GM12874 (cell line): Measurements from ENCODE around the gene HEBP1.

Source experiments
- TF ChIP-seq, protein P1 (sequence below): IDR thresholded peaks from 2 replicates; pipeline ENCODE4 v1.5.1; 2011; ENCODE audit warnings: low read depth, mild to moderate bottlenecking, control low read depth, low read length, moderate library complexity; ENCODE audit not compliant: insufficient read depth

The HEBP1 gene

DNA sequence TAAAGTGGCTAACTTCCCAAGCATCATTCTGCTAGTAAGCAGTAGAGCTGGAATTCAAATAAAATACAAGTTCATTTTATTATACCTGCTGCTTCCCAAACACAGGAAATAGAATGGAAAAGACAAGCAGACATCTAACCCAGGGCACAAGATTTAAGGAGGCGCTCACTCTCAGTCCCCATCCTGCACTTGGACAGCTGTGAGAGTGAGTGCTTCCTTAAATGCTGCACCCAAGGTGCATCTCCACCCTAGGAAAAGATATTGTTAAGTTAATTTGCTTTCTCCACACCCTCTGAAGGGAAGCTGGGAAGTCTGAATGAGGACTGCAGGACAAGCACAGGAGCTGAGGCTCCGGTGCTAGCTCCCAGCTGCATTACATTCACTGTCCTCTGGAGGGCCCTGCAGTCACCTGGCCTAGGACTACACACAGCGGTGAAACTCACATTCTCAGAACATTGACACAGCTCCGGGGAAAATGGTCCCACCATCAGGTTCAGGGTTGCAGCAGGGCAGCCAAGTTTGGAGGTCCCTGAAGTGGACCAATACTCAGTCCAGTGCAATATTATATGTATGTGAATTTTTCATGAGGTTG is 14.2 kb downstream of the HEBP1 start:
- TF ChIP-seq, protein P1, sequence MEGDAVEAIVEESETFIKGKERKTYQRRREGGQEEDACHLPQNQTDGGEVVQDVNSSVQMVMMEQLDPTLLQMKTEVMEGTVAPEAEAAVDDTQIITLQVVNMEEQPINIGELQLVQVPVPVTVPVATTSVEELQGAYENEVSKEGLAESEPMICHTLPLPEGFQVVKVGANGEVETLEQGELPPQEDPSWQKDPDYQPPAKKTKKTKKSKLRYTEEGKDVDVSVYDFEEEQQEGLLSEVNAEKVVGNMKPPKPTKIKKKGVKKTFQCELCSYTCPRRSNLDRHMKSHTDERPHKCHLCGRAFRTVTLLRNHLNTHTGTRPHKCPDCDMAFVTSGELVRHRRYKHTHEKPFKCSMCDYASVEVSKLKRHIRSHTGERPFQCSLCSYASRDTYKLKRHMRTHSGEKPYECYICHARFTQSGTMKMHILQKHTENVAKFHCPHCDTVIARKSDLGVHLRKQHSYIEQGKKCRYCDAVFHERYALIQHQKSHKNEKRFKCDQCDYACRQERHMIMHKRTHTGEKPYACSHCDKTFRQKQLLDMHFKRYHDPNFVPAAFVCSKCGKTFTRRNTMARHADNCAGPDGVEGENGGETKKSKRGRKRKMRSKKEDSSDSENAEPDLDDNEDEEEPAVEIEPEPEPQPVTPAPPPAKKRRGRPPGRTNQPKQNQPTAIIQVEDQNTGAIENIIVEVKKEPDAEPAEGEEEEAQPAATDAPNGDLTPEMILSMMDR, result peak; percentile 46

DNA sequence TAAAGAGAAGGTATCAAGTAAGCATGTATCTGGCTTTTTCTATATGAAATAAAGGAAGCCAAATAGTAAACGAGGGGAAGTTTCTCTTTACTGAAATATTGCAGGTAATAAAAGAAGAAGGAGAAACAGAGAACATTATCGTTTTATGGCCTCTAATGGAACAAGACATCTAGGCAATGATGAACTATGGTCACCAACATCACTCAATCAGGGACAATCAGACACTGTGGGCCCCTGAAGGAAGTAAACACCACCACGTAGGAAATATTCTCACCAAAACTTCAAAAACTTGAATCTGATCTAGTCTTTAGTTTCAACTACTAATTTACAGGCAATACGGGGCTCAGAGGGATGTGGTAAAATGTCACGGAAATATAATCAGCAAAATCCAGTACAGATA is 15.9 kb downstream of the HEBP1 start:
- TF ChIP-seq, protein P1, result no peak

DNA sequence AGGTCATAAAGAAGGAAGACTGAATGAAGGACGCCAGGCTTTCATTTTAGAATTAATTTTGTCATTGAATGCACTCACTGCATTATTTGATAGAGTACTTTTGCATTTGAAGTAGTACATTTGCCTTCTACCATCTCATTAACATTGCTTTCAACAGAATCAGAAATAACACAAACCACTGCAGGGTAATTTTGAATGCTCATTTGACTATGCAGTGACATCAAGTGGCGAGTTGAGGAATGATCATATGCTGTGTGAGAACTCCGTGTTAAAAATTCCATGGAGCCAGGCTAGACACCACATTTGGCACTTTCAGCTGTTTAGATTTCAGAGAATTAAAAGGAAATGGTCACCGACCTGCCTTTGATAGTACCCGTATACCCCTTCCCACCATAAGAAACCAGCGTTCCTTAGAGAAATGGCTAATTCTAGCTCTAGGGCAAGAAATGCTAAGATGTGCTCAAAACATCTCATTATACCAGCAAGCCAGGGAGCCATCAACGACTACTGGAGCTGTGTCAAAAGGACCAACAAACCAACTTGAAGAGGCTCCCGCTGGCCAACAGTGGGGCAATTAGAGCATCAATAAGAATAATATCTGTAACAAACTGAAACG is 16.5 kb downstream of the HEBP1 start:
- TF ChIP-seq, protein P1, result peak; percentile 35; the same call in 1 of the 2 replicates

DNA sequence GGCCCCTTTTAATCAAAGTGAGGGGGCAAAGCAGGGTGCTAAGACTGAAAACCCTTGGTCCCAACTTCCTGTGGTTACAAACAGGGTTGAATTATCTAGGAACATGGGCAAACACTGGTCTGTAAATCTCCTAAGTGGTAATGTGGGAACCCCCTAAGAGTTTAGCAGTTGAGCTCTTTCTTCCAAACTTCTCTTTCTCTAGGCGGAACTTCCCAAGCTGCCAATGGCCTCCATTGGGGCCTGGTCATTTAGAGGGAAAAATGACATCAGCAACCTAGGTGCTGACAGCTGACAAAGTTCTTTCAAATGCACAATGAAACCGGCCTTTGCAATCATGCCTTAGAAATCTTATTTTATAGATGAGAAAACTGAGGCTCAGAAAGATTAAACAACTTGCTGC is 17.7 kb downstream of the HEBP1 start:
- TF ChIP-seq, protein P1, result no peak

DNA sequence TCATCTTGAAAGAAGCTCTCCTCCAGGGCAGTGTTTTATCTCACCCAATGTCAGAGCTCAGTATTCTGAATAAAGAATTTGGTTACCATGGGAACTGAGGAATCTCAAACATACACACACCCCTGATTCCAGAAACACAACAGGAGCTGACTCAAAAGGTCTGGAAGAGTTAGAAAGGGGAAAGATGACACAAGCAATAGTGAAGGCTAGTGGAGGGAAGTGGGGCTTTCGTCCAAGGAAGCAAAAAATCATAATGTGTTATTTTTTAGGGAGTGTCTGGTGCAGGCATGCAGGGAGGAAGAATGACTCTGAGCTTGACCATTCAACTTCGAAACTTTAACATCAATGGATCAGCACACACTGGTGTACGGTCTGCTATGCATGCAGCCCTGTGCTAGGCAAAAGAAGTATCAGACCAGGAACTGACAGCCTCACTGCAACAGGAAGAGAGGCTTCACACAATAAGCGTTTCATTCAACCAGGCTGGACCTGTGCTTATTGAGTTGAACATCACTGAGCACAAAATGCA is 20.3 kb downstream of the HEBP1 start:
- TF ChIP-seq, protein P1, result no peak

DNA sequence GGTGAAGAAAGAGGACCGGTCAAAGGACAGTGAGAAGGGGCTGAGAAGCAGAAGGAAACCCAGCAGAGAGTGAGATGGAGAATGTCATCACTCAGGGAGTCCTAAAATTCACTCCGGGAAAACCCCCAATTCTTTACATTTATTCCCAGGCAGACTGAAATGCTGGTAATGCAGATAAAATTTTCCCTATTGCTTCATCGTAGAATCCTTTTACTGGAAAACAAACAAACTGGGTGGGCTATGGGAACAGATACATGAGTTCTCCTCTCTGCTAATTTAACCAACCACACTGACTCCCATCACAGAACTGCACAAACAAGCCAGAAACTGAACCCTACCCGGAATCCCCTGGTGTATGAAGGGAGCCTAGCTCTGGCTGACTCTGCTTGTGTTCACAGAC is 20.9 kb downstream of the HEBP1 start:
- TF ChIP-seq, protein P1, result no peak

DNA sequence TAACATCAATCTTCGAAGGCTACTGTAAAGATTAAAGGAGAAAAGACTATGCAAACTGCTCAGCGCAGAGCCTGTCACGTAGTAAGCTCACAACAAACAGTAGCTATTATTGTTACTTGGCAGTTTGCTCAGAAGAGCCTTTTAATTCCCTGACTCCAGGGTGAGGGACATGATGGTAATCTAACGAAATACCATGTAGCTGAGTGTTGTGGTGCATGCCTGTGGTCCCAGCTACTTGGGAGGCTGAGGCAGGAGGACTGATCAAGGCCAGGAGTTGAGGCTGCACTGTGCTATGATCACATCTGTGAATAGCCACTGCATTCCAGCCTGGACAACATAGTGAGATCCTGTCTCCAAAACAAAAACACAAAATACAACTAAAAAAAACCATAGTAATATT is 22.8 kb downstream of the HEBP1 start:
- TF ChIP-seq, protein P1, result no peak
